Vagina (tissue), 2 donors: Measurements from ENCODE around the gene F5.

Source experiments
- CTCF ChIP-seq, 3 experiments: fragments of 450-650 bp in 2 of 3; fragments of 200-600 bp in 1 of 3; sonication (generic) in 1 of 3; IDR thresholded peaks; one replicate each; pipeline ENCODE4 v1.5.1; 2017 to 2019; ENCODE audit warnings: antibody characterized with exemption in 3 of 3, mild to moderate bottlenecking in 2 of 3, moderate library complexity in 2 of 3
- POLR2A ChIP-seq, 2 donors: fragments of 450-650 bp; IDR thresholded peaks; one replicate each; pipeline ENCODE4 v1.6.1; 2017; ENCODE audit warnings: antibody characterized with exemption in 2 of 2, mild to moderate bottlenecking in 2 of 2, moderate library complexity in 2 of 2

DNA sequence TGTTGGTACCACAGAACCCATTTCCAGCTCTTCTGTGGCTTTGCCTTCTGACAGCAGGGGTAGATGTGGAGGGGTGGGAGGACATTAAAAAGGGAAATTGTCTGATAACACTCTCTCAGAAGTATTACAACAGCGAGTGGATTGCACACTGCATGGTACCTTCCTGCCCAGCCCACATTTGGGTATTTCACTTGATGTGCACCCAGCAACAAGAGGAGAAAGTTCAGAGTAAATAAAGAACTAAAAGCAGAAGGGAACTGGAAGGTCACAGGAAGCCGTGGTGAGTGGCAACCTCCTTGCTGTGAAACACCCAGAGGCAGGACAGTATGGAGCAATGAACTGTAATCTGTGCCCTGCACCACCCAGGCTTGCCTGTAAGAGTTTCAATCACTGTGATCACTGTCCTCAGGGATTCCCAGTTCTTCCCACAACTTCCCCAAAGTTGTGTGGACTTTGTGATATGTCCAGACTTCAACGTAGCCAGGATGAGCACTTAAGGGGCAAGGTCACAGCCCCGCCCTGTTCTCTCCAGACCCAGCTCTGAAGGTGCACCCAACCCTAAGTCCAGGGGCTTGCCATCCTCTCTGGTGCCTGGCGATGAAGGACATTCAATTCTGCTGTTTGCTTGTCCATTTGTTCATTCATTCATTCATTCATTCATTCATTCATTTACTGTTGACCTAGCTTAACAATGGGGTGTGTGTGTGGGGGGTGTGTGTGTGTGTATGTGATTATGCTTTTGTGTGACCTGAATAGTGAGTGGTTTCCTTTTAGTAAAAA lies 18.7 kb upstream of the F5 start:
- TF ChIP-seq CTCF (IDR thresholded peaks at IDR 0.05) = no peak
- no peak for TF ChIP-seq POLR2A (IDR thresholded peaks at IDR 0.05)
